GM23338 (cell line): ENCODE data around the gene DNLZ.

Experiments
- CREB1 ChIP-seq: fragments of 250-450 bp; sonication (Bioruptor Pico); IDR thresholded peaks from 2 replicates; pipeline ENCODE4 v1.5.0; 2020; ENCODE audit warnings: low read depth, mild to moderate bottlenecking, moderate library complexity
- CTCF ChIP-seq, 2 experiments: fragments of 200-600 bp in 1 of 2; sonication (generic) in 1 of 2; conservative IDR thresholded peaks; 2 replicates each; pipeline versions ENCODE4 v1.5.1 to v1.6.1; 2016 to 2017; ENCODE audit warnings: antibody characterized with exemption in 2 of 2, low read depth in 2 of 2, mild to moderate bottlenecking in 2 of 2, moderate library complexity in 1 of 2
- EZH2phosphoT487 ChIP-seq: fragments of 200-600 bp; sonication (generic); IDR thresholded peaks from one replicate; pipeline ENCODE4 v1.8.1; 2018; ENCODE audit warnings: antibody characterized with exemption; ENCODE audit not compliant: unreplicated experiment
- POLR2AphosphoS5 ChIP-seq: IDR thresholded peaks from 2 replicates; pipeline ENCODE4 v1.6.1; 2016; ENCODE audit warnings: antibody characterized with exemption, low read depth
- REST ChIP-seq: IDR thresholded peaks from one replicate; pipeline ENCODE4 v1.6.1; 2018; ENCODE audit warnings: antibody characterized with exemption; ENCODE audit not compliant: unreplicated experiment
- ZNF114 ChIP-seq: fragments of 250-450 bp; sonication (Bioruptor Pico); IDR thresholded peaks from 2 replicates; pipeline ENCODE4 v1.5.0; 2020; ENCODE audit warnings: mild to moderate bottlenecking, moderate library complexity
- ZNF331 ChIP-seq: fragments of 250-450 bp; sonication (Bioruptor Pico); IDR thresholded peaks from 2 replicates; pipeline ENCODE4 v1.5.0; 2020; ENCODE audit warnings: low read depth, mild to moderate bottlenecking, moderate library complexity

GRCh38 chr9:136393531-136393930 lies 30.0 kb upstream of the DNLZ start:
- TF ChIP-seq CTCF (conservative IDR thresholded peaks at IDR 0.05; ENCODE audit: low read depth in 2 of 2) (no peak), POLR2AphosphoS5 (no peak), EZH2phosphoT487 (no peak), REST (no peak), ZNF331 (CRISPR knock-in tag) (no peak), ZNF114 (CRISPR knock-in tag) (no peak), CREB1 (CRISPR knock-in tag) (no peak)
